Measurements from ENCODE around the gene ARHGAP25. TPM values are rescaled to one million over a fixed set of nuclear protein-coding genes. Genes with fewer than 3 reads are reported as not detected.
A peak's percentile ranks its signal among the peaks of the same experiment; 100 is the strongest.

The ARHGAP25 gene
- total and polyA plus RNA-seq, 4 donors, result 3.5 to 7.0 (median 5.3) TPM

GRCh38 chr2:68762665-68763064 lies 28.1 kb downstream of the ARHGAP25 start:
- Histone ChIP-seq H3K36me3 (ENCODE audit: control insufficient read depth in 4 of 4, insufficient read depth in 3 of 4, low read depth in 1 of 4, low read length in 3 of 4) (no peaks in the 10 kb centered on the region), H3K4me1 (ENCODE audit: control insufficient read depth in 4 of 4, insufficient read depth in 4 of 4, low read length in 3 of 4) (peaks cover 0 to under 1% (median 0%) of the 10 kb centered on the region in 4 donors), H3K4me3 (ENCODE audit: low read depth in 1 of 3, low read length in 3 of 3) (no peak overlapping the region), H3K9ac (ENCODE audit: low read depth in 1 of 2, low read length in 2 of 2) (no peak overlapping the region), H3K27me3 (ENCODE audit: control insufficient read depth in 4 of 4, insufficient read depth in 4 of 4, low read length in 3 of 4) (no peaks in the 10 kb centered on the region), H3K27ac (ENCODE audit: low read depth in 1 of 2, low read length in 2 of 2) (peak overlapping the region in 1 of 2 donors; percentile 37), H3K9me3 (ENCODE audit: control insufficient read depth in 4 of 4, low read length in 3 of 4) (no peaks in the 10 kb centered on the region)
- TF ChIP-seq, protein P1, sequence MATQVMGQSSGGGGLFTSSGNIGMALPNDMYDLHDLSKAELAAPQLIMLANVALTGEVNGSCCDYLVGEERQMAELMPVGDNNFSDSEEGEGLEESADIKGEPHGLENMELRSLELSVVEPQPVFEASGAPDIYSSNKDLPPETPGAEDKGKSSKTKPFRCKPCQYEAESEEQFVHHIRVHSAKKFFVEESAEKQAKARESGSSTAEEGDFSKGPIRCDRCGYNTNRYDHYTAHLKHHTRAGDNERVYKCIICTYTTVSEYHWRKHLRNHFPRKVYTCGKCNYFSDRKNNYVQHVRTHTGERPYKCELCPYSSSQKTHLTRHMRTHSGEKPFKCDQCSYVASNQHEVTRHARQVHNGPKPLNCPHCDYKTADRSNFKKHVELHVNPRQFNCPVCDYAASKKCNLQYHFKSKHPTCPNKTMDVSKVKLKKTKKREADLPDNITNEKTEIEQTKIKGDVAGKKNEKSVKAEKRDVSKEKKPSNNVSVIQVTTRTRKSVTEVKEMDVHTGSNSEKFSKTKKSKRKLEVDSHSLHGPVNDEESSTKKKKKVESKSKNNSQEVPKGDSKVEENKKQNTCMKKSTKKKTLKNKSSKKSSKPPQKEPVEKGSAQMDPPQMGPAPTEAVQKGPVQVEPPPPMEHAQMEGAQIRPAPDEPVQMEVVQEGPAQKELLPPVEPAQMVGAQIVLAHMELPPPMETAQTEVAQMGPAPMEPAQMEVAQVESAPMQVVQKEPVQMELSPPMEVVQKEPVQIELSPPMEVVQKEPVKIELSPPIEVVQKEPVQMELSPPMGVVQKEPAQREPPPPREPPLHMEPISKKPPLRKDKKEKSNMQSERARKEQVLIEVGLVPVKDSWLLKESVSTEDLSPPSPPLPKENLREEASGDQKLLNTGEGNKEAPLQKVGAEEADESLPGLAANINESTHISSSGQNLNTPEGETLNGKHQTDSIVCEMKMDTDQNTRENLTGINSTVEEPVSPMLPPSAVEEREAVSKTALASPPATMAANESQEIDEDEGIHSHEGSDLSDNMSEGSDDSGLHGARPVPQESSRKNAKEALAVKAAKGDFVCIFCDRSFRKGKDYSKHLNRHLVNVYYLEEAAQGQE (IDR thresholded peaks at IDR 0.05), result no peak
- TF ChIP-seq YY1 (IDR thresholded peaks at IDR 0.05), result peak; percentile 44
- DNase-seq (ENCODE audit: low spot score), result no peak

DNA sequence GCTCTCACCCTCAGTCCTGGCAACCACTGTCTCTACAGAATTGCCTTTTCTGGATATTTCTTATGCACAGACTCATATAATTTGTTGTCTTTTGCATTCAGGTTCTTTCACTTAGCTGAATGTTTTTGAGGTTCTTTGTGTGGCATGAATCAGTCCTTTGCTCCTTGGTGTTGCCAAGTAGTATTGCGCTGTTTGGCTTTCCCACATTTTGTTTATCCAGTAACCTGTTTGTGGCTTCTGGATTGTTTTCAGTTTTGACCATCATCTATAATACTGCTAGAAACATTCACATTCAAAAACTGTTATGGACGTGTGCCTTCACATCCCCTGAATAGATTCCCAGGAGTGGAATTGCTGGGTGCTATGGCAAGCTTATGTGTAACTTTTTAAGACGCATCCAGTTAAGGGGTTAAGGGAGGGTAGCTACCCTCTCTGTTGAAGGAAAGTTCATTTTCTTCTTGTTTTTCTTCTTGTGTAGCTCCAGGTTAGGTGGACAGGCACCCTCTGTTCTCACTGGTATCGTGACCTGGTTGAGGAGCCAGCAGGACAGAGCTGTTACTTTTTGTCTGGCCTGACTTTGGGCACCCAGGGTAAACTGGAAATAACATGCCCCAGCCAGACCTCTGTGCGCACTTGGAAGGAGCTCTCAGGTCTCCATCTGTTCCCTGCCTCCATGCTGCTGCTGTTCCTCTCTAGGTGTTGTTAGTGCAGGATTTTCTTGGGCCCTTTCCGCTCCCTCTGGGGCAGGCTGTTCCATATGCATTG lies 29.6 kb downstream of the ARHGAP25 start:
- Histone ChIP-seq H3K27ac (ENCODE audit: low read depth in 1 of 2, low read length in 2 of 2) (peak overlapping the region; percentile 27 to 51), H3K9me3 (ENCODE audit: control insufficient read depth in 4 of 4, low read length in 3 of 4) (no peaks in the 10 kb centered on the region), H3K27me3 (ENCODE audit: control insufficient read depth in 4 of 4, insufficient read depth in 4 of 4, low read length in 3 of 4) (no peaks in the 10 kb centered on the region), H3K36me3 (ENCODE audit: control insufficient read depth in 4 of 4, insufficient read depth in 3 of 4, low read depth in 1 of 4, low read length in 3 of 4) (no peaks in the 10 kb centered on the region), H3K9ac (ENCODE audit: low read depth in 1 of 2, low read length in 2 of 2) (no peak overlapping the region), H3K4me3 (ENCODE audit: low read depth in 1 of 3, low read length in 3 of 3) (no peak overlapping the region), H3K4me1 (ENCODE audit: control insufficient read depth in 4 of 4, insufficient read depth in 4 of 4, low read length in 3 of 4) (peaks cover 0 to 3% (median 0%) of the 10 kb centered on the region in 4 donors)
- TF ChIP-seq HNF4A (conservative IDR thresholded peaks at IDR 0.05) (no peak), JUND (IDR thresholded peaks at IDR 0.05) (no peak)
- no peak for DNase-seq (ENCODE audit: low spot score)
- 76% methylated on average over 6 of the region's 6 CpGs for WGBS

DNA sequence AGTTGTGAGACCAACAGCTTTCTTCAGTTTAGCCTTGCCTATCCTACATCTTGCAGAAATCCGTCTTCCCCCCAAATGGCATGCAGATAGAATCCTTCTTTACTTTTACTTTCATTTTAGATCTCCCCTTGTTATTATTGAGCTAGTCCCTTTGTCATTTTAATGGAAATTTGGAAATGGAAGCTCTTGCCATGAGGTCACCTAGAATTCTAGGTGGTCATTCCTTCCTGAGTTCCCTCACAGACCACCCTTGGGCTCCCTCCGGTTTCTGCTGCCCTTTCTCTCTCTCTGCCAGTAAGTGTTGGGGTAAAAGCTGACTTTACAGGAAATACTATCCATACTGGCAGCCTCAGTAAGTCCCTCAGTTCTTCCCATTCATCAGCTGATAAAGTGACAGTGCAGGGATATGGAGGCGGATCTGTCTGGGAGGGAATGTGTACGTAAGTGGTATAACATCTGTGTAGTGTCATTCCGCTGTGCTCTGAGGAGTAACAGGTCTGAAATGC lies 30.2 kb downstream of the ARHGAP25 start:
- 75% methylated on average over 5 of the region's 5 CpGs for WGBS
- Histone ChIP-seq H3K27me3 (ENCODE audit: control insufficient read depth in 4 of 4, insufficient read depth in 4 of 4, low read length in 3 of 4) (no peaks in the 10 kb centered on the region), H3K4me1 (ENCODE audit: control insufficient read depth in 4 of 4, insufficient read depth in 4 of 4, low read length in 3 of 4) (peaks cover 0 to 8% (median 2%) of the 10 kb centered on the region in 4 donors), H3K36me3 (ENCODE audit: control insufficient read depth in 4 of 4, insufficient read depth in 3 of 4, low read depth in 1 of 4, low read length in 3 of 4) (no peaks in the 10 kb centered on the region), H3K9me3 (ENCODE audit: control insufficient read depth in 4 of 4, low read length in 3 of 4) (no peaks in the 10 kb centered on the region), H3K9ac (ENCODE audit: low read depth in 1 of 2, low read length in 2 of 2) (no peak overlapping the region), H3K4me3 (ENCODE audit: low read depth in 1 of 3, low read length in 3 of 3) (no peak overlapping the region), H3K27ac (ENCODE audit: low read depth in 1 of 2, low read length in 2 of 2) (peak overlapping the region; percentile 27 to 51)
- no peak for DNase-seq (ENCODE audit: low spot score)
- TF ChIP-seq, protein P2, sequence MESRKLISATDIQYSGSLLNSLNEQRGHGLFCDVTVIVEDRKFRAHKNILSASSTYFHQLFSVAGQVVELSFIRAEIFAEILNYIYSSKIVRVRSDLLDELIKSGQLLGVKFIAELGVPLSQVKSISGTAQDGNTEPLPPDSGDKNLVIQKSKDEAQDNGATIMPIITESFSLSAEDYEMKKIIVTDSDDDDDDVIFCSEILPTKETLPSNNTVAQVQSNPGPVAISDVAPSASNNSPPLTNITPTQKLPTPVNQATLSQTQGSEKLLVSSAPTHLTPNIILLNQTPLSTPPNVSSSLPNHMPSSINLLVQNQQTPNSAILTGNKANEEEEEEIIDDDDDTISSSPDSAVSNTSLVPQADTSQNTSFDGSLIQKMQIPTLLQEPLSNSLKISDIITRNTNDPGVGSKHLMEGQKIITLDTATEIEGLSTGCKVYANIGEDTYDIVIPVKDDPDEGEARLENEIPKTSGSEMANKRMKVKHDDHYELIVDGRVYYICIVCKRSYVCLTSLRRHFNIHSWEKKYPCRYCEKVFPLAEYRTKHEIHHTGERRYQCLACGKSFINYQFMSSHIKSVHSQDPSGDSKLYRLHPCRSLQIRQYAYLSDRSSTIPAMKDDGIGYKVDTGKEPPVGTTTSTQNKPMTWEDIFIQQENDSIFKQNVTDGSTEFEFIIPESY (IDR thresholded peaks at IDR 0.05), result no peak
- no peak for TF ChIP-seq SP1 (IDR thresholded peaks at IDR 0.05)
